Suprapubic skin (tissue), 3 donors: ENCODE measurements around the gene TPM2.

Experiments
- POLR2A ChIP-seq, 2 donors: fragments of 450-650 bp; IDR thresholded peaks; one replicate each; pipeline ENCODE4 v1.6.1; 2017; ENCODE audit warnings: antibody characterized with exemption in 2 of 2, mild to moderate bottlenecking in 2 of 2, moderate library complexity in 2 of 2
- TF ChIP-seq, protein P1 (sequence below), 2 donors: fragments of 200-600 bp in 1 of 2; fragments of 450-650 bp in 1 of 2; sonication (generic) in 1 of 2; IDR thresholded peaks; one replicate each; pipeline ENCODE4 v1.5.1; 2016 to 2019; ENCODE audit warnings: antibody characterized with exemption in 2 of 2, mild to moderate bottlenecking in 1 of 2, moderate library complexity in 1 of 2

DNA sequence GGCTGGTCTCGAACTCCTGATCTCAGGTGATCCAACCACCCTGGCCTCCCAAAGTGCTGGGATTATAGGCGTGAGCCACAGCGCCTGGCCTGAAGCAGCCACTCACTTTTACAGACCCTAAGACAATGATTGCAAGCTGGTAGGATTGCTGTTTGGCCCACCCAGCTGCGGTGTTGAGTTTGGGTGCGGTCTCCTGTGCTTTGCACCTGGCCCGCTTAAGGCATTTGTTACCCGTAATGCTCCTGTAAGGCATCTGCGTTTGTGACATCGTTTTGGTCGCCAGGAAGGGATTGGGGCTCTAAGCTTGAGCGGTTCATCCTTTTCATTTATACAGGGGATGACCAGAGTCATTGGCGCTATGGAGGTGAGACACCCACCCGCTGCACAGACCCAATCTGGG, 14.5 kb downstream of the TPM2 start:
- TF ChIP-seq, protein P1, sequence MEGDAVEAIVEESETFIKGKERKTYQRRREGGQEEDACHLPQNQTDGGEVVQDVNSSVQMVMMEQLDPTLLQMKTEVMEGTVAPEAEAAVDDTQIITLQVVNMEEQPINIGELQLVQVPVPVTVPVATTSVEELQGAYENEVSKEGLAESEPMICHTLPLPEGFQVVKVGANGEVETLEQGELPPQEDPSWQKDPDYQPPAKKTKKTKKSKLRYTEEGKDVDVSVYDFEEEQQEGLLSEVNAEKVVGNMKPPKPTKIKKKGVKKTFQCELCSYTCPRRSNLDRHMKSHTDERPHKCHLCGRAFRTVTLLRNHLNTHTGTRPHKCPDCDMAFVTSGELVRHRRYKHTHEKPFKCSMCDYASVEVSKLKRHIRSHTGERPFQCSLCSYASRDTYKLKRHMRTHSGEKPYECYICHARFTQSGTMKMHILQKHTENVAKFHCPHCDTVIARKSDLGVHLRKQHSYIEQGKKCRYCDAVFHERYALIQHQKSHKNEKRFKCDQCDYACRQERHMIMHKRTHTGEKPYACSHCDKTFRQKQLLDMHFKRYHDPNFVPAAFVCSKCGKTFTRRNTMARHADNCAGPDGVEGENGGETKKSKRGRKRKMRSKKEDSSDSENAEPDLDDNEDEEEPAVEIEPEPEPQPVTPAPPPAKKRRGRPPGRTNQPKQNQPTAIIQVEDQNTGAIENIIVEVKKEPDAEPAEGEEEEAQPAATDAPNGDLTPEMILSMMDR (IDR thresholded peaks at IDR 0.05), result no peak
- TF ChIP-seq POLR2A (IDR thresholded peaks at IDR 0.05), result no peak
